Progenitor cell of endocrine pancreas (in vitro differentiated cells): ENCODE data around the gene PTPRA. TPM values are rescaled to one million over a fixed set of nuclear protein-coding genes. Genes with fewer than 3 reads are reported as not detected.
A peak's percentile ranks its signal among the peaks of the same experiment; 100 is the strongest.
"Not testable (repeated sequence)": the region's sequence is repeated elsewhere in the genome, so short reads cannot be mapped to it uniquely, and the experiment has no call there.

Source experiments
- DNase-seq: peaks from one replicate; pipeline ENCODE4 v3.0.0; 2021; ENCODE audit warnings: low spot score; ENCODE audit not compliant: unreplicated experiment
- H3K27ac Mint-ChIP-seq: 2 replicates; pipeline ENCODE4 v1.8.0; 2021; ENCODE audit warnings: mild to moderate bottlenecking, moderate library complexity, mixed read lengths
- H3K27me3 Mint-ChIP-seq: 2 replicates; pipeline ENCODE4 v1.8.0; 2021; ENCODE audit warnings: mixed read lengths
- H3K36me3 Mint-ChIP-seq: 2 replicates; pipeline ENCODE4 v1.8.0; 2022; ENCODE audit warnings: mixed read lengths; ENCODE audit not compliant: insufficient read depth
- H3K4me1 Mint-ChIP-seq: 2 replicates; pipeline ENCODE4 v1.8.0; 2021; ENCODE audit warnings: low read depth, mixed read lengths
- H3K4me3 Mint-ChIP-seq: 2 replicates; pipeline ENCODE4 v1.8.0; 2021; ENCODE audit warnings: low read depth, mild to moderate bottlenecking, moderate library complexity, mixed read lengths
- H3K9me3 Mint-ChIP-seq: 2 replicates; pipeline ENCODE4 v1.8.0; 2021; ENCODE audit warnings: low read depth, mixed read lengths
- CTCF ChIP-seq: fragments of 200-600 bp; sonication (generic); IDR thresholded peaks from one replicate; pipeline ENCODE4 v1.5.0; 2021; ENCODE audit warnings: antibody characterized with exemption, mild to moderate bottlenecking; ENCODE audit not compliant: unreplicated experiment
- total RNA-seq: library from RNA; stranded (reverse); gene quantifications from 2 replicates; pipeline ENCODE4 v1.2.1, GENCODE V29; 2021

Gene PTPRA
- total RNA-seq, 1 donor from 2014 or later: 73.2 TPM

DNA sequence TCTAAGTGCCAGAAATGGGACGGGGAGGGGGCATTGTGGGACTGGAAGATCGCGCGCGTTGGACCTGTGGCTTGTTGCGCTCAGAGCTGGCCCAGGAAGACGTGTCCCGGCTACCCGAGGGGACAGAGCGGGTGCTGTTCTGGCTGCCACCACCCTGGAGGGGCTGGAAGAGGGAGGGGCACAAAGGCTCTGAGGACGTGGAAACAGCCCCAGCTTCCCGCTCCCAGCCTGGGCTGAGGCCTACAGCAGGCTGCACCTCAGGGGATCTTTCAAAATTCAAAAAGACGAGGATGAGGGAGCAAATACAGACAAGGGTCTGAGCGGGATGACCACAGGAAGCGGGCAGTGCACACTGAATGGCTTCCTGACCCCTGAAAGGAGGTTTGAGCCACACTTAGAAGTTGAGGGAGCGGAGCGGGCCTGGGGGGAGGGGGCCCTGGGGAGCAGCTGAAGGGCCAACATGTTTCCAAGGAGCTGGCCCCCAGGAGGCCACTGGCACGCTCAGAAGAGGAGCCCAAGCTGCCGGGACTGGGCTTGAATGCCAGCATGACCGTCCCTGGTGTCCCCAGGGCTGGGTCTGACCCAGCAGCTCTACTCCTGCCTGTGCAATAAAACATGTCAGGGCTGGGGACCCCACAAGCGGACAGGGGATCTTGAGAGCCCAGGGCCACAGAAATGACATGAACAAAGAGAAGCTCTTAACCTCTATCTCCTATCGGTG is 199.4 kb downstream of the PTPRA start:
- Mint-ChIP-seq H3K9me3 (no peaks in the 10 kb centered on the region), H3K4me1 (peaks cover 6% of the 10 kb centered on the region)

DNA sequence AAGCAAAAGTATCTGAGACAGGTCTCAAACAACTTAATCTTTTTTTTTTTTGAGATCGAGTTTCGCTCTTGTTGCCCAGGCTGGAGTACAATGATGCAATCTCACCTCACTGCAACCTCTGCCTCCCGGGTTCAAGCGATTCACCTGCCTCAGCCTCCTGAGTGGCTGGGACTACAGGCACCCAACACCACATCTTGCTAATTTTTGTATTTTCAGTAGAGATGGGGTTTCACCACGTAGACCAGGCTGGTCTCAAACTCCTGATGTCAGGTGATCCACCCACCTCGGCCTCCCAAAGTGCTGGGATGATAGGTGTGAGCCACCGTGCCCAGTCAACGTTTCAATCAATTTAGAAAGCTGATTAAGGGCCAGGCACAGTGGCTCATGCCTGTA is 200.0 kb downstream of the PTPRA start:
- peaks cover 39% of the 10 kb centered on the region for H3K27me3 Mint-ChIP-seq
- not testable (repeated sequence) for H3K36me3 Mint-ChIP-seq, H3K4me1 Mint-ChIP-seq, H3K4me3 Mint-ChIP-seq, DNase-seq, H3K27ac Mint-ChIP-seq, H3K9me3 Mint-ChIP-seq

More for the DNA sequence above, 199.4 kb downstream of the PTPRA start:
- DNase-seq: no peak
- no peak for TF ChIP-seq CTCF
- peak overlapping the region; percentile 78 for H3K27ac Mint-ChIP-seq
- peak overlapping the region; percentile 37 for H3K4me3 Mint-ChIP-seq
- no peaks in the 10 kb centered on the region for H3K36me3 Mint-ChIP-seq
- H3K27me3 Mint-ChIP-seq: peaks cover 34% of the 10 kb centered on the region

GRCh38 chr20:3074812-3075211 is 201.5 kb downstream of the PTPRA start:
- no peak overlapping the region for H3K27ac Mint-ChIP-seq
- no peak for DNase-seq
- H3K27me3 Mint-ChIP-seq: peaks cover 49% of the 10 kb centered on the region
- H3K4me1 Mint-ChIP-seq: peaks cover 6% of the 10 kb centered on the region
- no peaks in the 10 kb centered on the region for H3K9me3 Mint-ChIP-seq
- H3K36me3 Mint-ChIP-seq: no peaks in the 10 kb centered on the region
- no peak for TF ChIP-seq CTCF
- H3K4me3 Mint-ChIP-seq: no peak overlapping the region

DNA sequence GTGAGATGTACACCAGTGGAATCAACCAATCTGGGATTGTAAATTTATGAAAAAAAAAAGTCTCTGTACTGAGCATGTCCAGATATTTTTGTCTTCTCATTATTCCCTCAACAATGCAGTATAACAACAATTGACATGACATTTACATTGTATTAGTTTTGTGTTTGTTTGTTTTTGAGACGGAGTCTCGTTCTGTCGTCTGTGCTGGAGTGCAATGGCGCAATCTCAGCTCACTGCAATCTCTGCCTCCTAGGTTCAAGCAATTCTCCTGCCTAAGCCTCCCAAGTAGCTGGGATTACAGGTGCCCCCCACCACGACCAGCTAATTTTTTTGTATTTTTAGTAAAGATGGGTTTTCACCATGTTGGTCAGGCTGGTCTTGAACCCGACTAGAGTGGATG is 202.0 kb downstream of the PTPRA start:
- peaks cover 54% of the 10 kb centered on the region for H3K27me3 Mint-ChIP-seq
- H3K36me3 Mint-ChIP-seq, H3K27ac Mint-ChIP-seq, H3K4me3 Mint-ChIP-seq, DNase-seq, H3K9me3 Mint-ChIP-seq, H3K4me1 Mint-ChIP-seq: not testable (repeated sequence)

GRCh38 chr20:3077618-3078134 is 204.4 kb downstream of the PTPRA start:
- DNase-seq: no peak
- no peak for TF ChIP-seq CTCF
- Mint-ChIP-seq H3K27me3 (peaks cover 60% of the 10 kb centered on the region), H3K4me1 (peaks cover 4% of the 10 kb centered on the region), H3K4me3 (no peak overlapping the region), H3K27ac (no peak overlapping the region), H3K36me3 (no peaks in the 10 kb centered on the region), H3K9me3 (no peaks in the 10 kb centered on the region)

DNA sequence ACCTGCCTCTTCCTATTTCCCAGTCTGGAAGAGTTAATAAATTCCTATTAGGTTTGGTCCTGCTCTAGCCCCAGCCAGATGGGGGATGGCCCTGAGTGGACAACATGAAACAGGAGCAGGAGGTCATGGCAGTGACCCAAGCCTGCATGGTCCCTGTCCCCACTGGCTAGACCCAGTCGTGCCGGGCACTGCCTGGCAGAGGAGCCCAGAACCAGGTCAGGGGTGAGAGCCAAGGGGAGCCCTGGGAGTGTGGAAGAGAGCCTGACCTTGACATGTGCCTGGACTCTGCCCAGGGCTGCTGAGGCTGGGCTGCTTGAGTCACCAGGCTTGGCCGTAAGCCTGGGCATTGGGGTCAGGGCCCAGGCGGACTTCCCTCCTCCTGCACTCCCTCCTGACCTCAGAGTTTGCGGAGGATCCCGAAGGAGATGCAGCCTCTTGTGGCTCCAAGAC is 207.7 kb downstream of the PTPRA start:
- DNase-seq: no peak
- Mint-ChIP-seq H3K4me1 (peaks cover 1% of the 10 kb centered on the region), H3K36me3 (no peaks in the 10 kb centered on the region), H3K9me3 (no peaks in the 10 kb centered on the region), H3K27me3 (peaks cover 66% of the 10 kb centered on the region), H3K27ac (no peak overlapping the region), H3K4me3 (no peak overlapping the region)
- TF ChIP-seq CTCF: no peak
